Liver (tissue), 3 donors: Measurements from ENCODE around the gene CENPX.

Source experiments
- GABPA ChIP-seq, 2 donors: IDR thresholded peaks in 1 of 2; conservative IDR thresholded peaks in 1 of 2; 2 replicates each; pipeline ENCODE4 v1.6.1; 2016; ENCODE audit warnings: antibody characterized with exemption in 2 of 2, mild to moderate bottlenecking in 1 of 2, moderate library complexity in 1 of 2
- JUND ChIP-seq, 2 donors: IDR thresholded peaks; 2 replicates each; pipeline ENCODE4 v1.6.1; 2016; ENCODE audit warnings: antibody characterized with exemption in 2 of 2
- TAF1 ChIP-seq: conservative IDR thresholded peaks from 2 replicates; pipeline ENCODE4 v1.6.1; 2016; ENCODE audit warnings: antibody characterized with exemption, mild to moderate bottlenecking
- TF ChIP-seq, protein P1 (sequence below): fragments of 150-350 bp; IDR thresholded peaks from 2 replicates; pipeline ENCODE4 v1.5.1; 2017; ENCODE audit warnings: improper control_type of control experiment, low read depth, low read length; ENCODE audit not compliant: missing input control
- TF ChIP-seq, protein P2 (sequence below): IDR thresholded peaks from 2 replicates; pipeline ENCODE4 v1.6.1; 2016; ENCODE audit warnings: antibody characterized with exemption, mild to moderate bottlenecking
- TF ChIP-seq, protein P3 (sequence below): IDR thresholded peaks from 2 replicates; pipeline ENCODE4 v1.6.1; 2016; ENCODE audit warnings: antibody characterized with exemption
- TF ChIP-seq, protein P4 (sequence below): IDR thresholded peaks from 2 replicates; pipeline ENCODE4 v1.6.1; 2016; ENCODE audit warnings: antibody characterized with exemption
- donor health status: healthy.
- donor health status: healthy.

DNA sequence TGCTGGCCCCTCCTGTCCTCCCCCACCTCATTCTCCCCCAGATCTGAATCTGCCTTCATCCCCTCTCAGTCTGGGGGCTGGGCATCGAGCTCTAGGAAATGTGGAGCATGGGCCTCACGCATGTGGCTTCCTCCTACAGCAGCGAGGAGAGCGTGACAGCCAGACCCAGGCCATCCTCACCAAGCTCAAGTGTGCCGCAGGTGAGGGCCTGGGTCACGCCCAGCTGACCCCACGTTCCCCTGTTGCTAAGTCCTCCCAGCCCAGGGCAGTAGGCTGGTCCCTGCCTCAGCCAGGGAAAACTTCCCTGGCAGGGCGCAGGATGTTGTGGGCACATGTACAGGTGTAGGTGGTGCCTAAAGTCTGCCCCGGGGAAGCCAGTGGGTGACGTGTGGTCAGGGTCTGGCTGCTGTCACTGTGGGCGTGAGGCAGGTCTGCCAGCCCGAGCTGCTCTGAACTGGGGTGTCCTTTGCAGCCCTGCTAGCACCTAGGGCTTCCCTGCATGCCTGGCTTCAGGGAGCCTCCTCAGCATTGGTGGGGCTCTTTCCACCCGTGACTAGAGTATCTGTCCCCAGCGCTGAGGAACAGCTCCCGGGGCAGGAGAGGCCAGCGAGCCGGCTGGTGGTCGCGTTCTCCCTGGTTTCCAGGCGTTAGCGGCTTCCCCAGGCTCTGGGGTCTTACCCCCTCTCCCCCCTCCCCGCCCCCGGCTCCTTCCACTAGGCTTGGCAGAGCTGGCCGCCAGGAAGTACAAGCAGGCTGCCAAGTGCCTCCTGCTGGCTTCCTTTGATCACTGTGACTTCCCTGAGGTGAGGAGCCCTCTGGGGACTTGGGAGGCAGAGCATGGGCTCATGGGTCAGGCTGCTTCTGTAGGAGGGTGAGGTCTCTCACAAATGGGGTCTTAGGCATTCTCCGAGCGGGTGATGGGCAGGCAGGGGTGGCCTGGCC is 32.6 kb upstream of the CENPX start:
- TF ChIP-seq, protein P1, sequence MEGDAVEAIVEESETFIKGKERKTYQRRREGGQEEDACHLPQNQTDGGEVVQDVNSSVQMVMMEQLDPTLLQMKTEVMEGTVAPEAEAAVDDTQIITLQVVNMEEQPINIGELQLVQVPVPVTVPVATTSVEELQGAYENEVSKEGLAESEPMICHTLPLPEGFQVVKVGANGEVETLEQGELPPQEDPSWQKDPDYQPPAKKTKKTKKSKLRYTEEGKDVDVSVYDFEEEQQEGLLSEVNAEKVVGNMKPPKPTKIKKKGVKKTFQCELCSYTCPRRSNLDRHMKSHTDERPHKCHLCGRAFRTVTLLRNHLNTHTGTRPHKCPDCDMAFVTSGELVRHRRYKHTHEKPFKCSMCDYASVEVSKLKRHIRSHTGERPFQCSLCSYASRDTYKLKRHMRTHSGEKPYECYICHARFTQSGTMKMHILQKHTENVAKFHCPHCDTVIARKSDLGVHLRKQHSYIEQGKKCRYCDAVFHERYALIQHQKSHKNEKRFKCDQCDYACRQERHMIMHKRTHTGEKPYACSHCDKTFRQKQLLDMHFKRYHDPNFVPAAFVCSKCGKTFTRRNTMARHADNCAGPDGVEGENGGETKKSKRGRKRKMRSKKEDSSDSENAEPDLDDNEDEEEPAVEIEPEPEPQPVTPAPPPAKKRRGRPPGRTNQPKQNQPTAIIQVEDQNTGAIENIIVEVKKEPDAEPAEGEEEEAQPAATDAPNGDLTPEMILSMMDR = no peak
- TF ChIP-seq, protein P2, sequence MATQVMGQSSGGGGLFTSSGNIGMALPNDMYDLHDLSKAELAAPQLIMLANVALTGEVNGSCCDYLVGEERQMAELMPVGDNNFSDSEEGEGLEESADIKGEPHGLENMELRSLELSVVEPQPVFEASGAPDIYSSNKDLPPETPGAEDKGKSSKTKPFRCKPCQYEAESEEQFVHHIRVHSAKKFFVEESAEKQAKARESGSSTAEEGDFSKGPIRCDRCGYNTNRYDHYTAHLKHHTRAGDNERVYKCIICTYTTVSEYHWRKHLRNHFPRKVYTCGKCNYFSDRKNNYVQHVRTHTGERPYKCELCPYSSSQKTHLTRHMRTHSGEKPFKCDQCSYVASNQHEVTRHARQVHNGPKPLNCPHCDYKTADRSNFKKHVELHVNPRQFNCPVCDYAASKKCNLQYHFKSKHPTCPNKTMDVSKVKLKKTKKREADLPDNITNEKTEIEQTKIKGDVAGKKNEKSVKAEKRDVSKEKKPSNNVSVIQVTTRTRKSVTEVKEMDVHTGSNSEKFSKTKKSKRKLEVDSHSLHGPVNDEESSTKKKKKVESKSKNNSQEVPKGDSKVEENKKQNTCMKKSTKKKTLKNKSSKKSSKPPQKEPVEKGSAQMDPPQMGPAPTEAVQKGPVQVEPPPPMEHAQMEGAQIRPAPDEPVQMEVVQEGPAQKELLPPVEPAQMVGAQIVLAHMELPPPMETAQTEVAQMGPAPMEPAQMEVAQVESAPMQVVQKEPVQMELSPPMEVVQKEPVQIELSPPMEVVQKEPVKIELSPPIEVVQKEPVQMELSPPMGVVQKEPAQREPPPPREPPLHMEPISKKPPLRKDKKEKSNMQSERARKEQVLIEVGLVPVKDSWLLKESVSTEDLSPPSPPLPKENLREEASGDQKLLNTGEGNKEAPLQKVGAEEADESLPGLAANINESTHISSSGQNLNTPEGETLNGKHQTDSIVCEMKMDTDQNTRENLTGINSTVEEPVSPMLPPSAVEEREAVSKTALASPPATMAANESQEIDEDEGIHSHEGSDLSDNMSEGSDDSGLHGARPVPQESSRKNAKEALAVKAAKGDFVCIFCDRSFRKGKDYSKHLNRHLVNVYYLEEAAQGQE = no peak
- TF ChIP-seq, protein P3, sequence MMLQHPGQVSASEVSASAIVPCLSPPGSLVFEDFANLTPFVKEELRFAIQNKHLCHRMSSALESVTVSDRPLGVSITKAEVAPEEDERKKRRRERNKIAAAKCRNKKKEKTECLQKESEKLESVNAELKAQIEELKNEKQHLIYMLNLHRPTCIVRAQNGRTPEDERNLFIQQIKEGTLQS = no peak
- no peak for TF ChIP-seq GABPA (IDR thresholded peaks at IDR 0.05 in 1 of 2, conservative IDR thresholded peaks at IDR 0.05 in 1 of 2)
- TF ChIP-seq TAF1 = no peak
- TF ChIP-seq JUND (IDR thresholded peaks at IDR 0.05) = no peak
- TF ChIP-seq, protein P4, sequence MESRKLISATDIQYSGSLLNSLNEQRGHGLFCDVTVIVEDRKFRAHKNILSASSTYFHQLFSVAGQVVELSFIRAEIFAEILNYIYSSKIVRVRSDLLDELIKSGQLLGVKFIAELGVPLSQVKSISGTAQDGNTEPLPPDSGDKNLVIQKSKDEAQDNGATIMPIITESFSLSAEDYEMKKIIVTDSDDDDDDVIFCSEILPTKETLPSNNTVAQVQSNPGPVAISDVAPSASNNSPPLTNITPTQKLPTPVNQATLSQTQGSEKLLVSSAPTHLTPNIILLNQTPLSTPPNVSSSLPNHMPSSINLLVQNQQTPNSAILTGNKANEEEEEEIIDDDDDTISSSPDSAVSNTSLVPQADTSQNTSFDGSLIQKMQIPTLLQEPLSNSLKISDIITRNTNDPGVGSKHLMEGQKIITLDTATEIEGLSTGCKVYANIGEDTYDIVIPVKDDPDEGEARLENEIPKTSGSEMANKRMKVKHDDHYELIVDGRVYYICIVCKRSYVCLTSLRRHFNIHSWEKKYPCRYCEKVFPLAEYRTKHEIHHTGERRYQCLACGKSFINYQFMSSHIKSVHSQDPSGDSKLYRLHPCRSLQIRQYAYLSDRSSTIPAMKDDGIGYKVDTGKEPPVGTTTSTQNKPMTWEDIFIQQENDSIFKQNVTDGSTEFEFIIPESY = no peak
